Lung (tissue), 10 donors: Measurements from ENCODE around the gene HSF2BP. TPM values are rescaled to one million over a fixed set of nuclear protein-coding genes. Genes with fewer than 3 reads are reported as not detected.
A peak's percentile ranks its signal among the peaks of the same experiment; 100 is the strongest.
"Not testable (repeated sequence)": the region's sequence is repeated elsewhere in the genome, so short reads cannot be mapped to it uniquely, and the experiment has no call there.

ENCODE experiments used
- ATAC-seq: fragments of 200-7000 bp; cut with Tn5 transposase; one replicate; pipeline ENCODE4 v1.9.1; 2020; ENCODE audit warnings: moderate number of reproducible peaks; ENCODE audit not compliant: insufficient read depth, low FRiP score
- DNase-seq, 3 donors: peaks; one replicate each; pipeline ENCODE4 v3.0.0-alpha.2; 2013 to 2017
- H3K27ac ChIP-seq, 2 donors: one replicate each; pipeline ENCODE4 v1.5.1; 2013; ENCODE audit warnings: mild to moderate bottlenecking in 2 of 2, moderate library complexity in 2 of 2, control low read depth in 1 of 2, inconsistent platforms in 1 of 2, low read depth in 1 of 2, low read length in 1 of 2
- H3K27me3 ChIP-seq, 3 donors: one replicate each; pipeline ENCODE4 v1.5.1; 2013; ENCODE audit warnings: low read length in 2 of 3; ENCODE audit not compliant: control insufficient read depth in 3 of 3, insufficient read depth in 3 of 3
- H3K36me3 ChIP-seq, 4 donors: one replicate each; pipeline ENCODE4 v1.5.1; 2013; ENCODE audit warnings: low read length in 4 of 4, mild to moderate bottlenecking in 1 of 4, moderate library complexity in 1 of 4; ENCODE audit not compliant: control insufficient read depth in 4 of 4, insufficient read depth in 4 of 4
- H3K4me1 ChIP-seq, 5 donors: one replicate each; pipeline ENCODE4 v1.5.1; 2013; ENCODE audit warnings: low read length in 5 of 5, mild to moderate bottlenecking in 2 of 5, moderate library complexity in 1 of 5; ENCODE audit not compliant: control insufficient read depth in 5 of 5, insufficient read depth in 5 of 5
- H3K4me3 ChIP-seq: one replicate; pipeline ENCODE4 v1.5.1; 2013; ENCODE audit warnings: mild to moderate bottlenecking, control low read depth, moderate library complexity
- H3K9ac ChIP-seq, 2 donors: one replicate each; pipeline ENCODE4 v1.5.1; 2013; ENCODE audit warnings: low read length in 2 of 2, control low read depth in 1 of 2; ENCODE audit not compliant: insufficient read depth in 1 of 2
- H3K9me3 ChIP-seq, 4 donors: one replicate each; pipeline ENCODE4 v1.5.1; 2013; ENCODE audit warnings: low read length in 3 of 4, mild to moderate bottlenecking in 1 of 4, moderate library complexity in 1 of 4; ENCODE audit not compliant: control insufficient read depth in 4 of 4, insufficient read depth in 3 of 4
- WGBS, 2 donors: extraction: QIAGEN DNeasy Blood & Tissue Kit; methylation state at CpG; one replicate each; pipeline ENCODE4 v1.1.7; 2013; 5-methylcytosine and 5-hydroxymethylcytosine counted together
- polyA plus RNA-seq, 2 donors: library from polyadenylated mRNA; stranded (reverse); fragments of 200-250 nt; gene quantifications; one replicate each; pipeline ENCODE4 v1.2.1, GENCODE V29; 2013
- total RNA-seq, 2 donors: library from RNA; depleted of rRNA in 1 of 2; stranded (reverse); fragments of >200 nt in 1 of 2; gene quantifications; one replicate each; pipeline ENCODE4 v1.2.1, GENCODE V29; 2014 to 2021
- donor health status: Bipolar disorder and iron deficiency.
- donor health status: healthy.
- donor health status: DM: yes; HTN: yes; CAD: no.

HSF2BP gene
- total and polyA plus RNA-seq, 4 donors, result 0.46 to 0.71 (median 0.57) TPM

DNA sequence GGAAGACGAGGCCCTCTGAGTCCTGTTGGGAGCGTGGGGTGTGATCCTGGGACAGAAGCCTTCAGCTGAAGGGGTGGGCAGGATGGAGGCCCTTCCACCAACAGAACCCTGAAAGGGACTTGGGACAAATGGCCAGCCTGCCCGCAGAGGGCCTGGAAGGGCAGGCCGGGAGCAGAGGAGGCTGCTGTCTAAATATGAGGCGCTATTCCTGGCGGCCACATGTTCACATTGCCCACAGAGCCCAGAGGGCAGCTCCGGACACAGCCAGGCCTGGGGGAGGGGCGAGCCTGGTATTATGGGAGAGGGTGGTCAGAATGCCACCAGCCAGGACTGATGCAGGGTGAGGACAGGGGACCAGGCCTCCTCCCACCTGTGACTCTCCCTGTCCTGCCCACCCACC, 160.4 kb downstream of the HSF2BP start:
- H3K9me3 ChIP-seq, ATAC-seq, H3K4me3 ChIP-seq, H3K36me3 ChIP-seq, DNase-seq, H3K27ac ChIP-seq, H3K27me3 ChIP-seq, H3K4me1 ChIP-seq, H3K9ac ChIP-seq: not testable (repeated sequence)
- 67 to 91% methylated on average over 1 to 2 of the region's 8 CpGs for WGBS, 2 donors

DNA sequence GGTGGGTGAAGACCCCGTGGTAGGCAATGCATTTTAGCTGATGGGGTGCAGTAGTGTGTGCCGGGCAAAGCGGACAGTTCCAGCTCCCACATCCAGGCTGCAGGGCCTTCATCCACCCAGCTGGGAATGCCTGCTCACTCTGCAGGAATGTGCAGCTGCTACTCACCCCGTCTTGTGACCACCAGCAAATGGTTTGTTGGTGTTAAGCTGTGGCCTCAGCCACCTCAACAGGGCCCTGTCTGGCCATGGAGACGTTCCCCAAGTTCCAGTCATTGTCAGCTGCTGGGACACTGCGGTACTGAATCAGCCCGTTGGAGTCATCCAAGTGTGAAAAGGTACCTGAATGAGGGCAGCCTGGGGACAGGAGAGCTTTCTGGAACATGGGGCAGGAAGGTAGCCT, 161.2 kb downstream of the HSF2BP start:
- DNase-seq, H3K9me3 ChIP-seq, H3K36me3 ChIP-seq, H3K4me1 ChIP-seq, H3K9ac ChIP-seq, H3K4me3 ChIP-seq, ATAC-seq, H3K27me3 ChIP-seq, H3K27ac ChIP-seq: not testable (repeated sequence)
- no CpG with 5 or more reads among the region's 7 CpGs for WGBS, 2 donors

DNA sequence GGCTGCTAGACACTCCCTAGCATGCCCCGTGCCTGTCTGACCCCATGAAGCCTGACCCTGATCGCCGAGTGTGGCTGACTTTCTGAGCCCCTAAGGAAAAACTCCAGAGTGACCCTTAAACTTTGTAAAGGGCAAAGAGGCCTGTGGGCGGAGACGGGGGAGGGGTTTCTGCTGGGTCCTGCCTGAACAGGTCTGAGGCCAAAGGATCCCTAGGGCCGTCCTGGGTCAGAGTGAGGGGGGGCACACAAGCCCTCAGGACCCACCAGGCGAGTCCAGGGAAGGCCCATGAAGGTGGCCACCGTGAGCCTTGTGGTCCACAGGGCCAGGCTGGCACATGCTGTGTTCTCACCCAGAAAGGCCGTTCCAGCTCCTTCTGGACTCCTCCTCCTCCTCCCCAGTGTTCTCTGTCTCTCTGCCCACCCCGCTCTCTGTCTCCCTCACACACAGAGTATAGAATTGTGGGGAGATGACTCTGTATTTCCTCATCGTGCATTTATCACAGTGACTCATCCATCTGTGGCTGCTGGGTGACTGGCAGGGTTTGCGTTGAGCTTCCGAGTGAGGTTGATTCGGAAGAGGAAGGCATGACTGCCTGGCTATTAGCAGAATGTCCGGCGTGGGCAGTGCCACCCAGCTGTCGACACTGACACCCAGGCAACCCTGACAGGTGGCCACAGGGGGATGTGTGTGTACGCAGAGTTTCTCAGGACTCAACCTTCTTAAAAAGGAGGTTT, 164.8 kb downstream of the HSF2BP start:
- peak; percentile 34 for ATAC-seq
- H3K36me3 ChIP-seq, H3K27ac ChIP-seq, H3K4me3 ChIP-seq, DNase-seq, H3K27me3 ChIP-seq, H3K4me1 ChIP-seq, H3K9me3 ChIP-seq, H3K9ac ChIP-seq: not testable (repeated sequence)
- WGBS, 2 donors, result 20 to 66% methylated on average over 1 to 5 of the region's 18 CpGs

DNA sequence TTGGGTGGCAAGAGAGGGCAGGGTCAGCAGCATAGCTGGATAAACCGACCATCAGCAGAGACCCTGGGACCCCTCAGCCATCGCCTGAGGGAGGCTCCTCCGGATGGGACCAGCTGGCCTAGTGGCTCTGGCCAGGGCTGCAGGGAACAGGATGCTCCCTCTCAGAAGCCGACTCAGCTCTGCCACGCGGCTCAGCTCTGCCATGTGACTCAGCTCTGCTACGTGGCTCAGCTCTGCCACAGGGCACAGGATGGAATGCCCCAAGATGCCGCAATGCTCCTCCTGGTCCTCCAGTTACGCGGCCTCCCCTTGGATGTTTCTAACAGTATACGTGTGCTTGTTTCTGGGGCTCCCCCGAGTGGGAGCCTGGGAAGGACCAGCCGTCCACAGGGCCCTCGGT, 165.8 kb downstream of the HSF2BP start:
- H3K4me1 ChIP-seq, DNase-seq, H3K9ac ChIP-seq, H3K27ac ChIP-seq, H3K9me3 ChIP-seq, ATAC-seq, H3K4me3 ChIP-seq, H3K27me3 ChIP-seq, H3K36me3 ChIP-seq: not testable (repeated sequence)
- 91% methylated on average over 4 of the region's 14 CpGs; no CpG with 5 or more reads in 1 of the 2 donors for WGBS, 2 donors

DNA sequence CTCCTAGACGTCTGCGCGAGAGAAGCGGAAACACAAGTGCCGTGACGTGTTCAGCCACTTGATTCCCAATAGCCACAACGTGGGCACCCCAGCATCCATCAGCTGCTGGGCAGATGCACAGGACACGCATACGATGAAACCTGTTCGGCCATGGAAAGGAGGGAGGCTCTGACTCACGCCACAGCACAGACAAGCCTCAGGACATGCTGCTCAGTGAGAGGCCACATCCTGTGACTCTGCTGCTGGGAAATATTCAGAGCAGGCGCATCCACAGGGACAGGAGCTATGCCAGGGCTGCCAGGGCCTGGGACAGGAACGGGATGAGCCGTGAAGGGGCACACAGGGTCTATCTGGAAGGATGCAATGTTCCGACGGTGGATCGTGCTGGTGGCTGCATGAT, 171.1 kb downstream of the HSF2BP start:
- H3K9ac ChIP-seq, ATAC-seq, H3K36me3 ChIP-seq, H3K4me3 ChIP-seq, DNase-seq, H3K27me3 ChIP-seq, H3K27ac ChIP-seq, H3K4me1 ChIP-seq, H3K9me3 ChIP-seq: not testable (repeated sequence)
- no CpG with 5 or more reads among the region's 17 CpGs for WGBS, 2 donors

DNA sequence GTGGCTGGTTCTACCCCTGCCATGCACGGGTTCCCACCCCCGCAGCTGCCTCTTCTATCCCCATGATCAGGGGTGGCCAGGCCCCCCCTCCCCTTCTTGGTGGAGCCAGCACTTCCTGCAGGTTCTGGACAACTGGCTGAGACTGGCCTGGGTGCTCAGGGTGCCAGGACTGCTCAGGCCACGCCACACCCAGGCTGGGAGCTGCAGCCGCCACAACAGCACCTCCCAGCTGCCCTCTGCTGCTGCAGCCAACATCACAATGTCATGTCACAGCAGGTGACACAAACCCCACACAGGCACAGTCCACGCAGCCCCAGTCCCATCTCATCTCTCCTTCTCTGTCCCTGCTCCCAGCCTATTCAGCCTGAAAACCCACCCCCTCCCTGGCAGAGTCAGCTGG, 173.2 kb downstream of the HSF2BP start:
- H3K27ac ChIP-seq, DNase-seq, H3K27me3 ChIP-seq, H3K9ac ChIP-seq, H3K4me1 ChIP-seq, H3K9me3 ChIP-seq, H3K36me3 ChIP-seq, ATAC-seq, H3K4me3 ChIP-seq: not testable (repeated sequence)
- no CpG with 5 or more reads among the region's 5 CpGs for WGBS, 2 donors

DNA sequence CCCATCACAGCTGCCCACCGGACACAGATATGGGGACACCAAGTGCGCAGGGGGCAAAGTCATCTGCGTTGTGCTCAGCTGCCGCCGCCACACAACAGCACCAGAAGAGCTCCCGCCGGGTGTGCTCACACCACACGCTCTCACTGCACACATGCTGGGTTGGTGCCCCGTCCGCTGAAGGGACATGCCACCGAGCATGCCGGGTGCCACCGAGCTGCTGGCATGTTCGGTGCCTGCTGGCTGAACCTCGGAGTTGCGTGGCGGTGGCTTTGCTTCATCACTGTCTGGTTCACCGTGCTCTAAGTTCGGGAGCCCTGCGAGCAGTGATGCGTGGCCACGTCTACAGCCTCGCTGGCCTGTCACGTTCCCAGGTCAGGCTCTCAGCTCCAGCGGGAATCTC, 174.3 kb downstream of the HSF2BP start:
- WGBS, 2 donors, result no CpG with 5 or more reads among the region's 25 CpGs
- ATAC-seq, result not testable (repeated sequence)

DNA sequence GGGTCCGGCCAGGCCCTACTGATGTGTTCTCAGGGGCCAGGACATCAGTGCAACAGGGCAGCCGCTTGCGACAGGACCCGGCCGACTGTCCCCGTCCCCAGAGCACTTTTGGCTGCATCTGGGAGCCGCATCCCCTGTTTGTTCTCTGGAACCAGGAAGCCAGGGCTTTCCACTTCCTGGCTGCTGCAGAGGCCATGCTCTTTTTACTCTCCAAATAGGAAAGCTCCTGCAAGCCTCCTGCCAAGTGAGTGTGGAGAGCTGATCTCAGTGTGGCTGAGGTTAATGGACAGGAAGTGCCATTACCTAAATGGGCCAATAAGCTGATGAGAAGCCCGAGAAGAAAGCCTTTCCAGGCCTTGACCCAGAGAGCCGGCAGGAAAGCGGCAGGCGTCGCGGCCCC, 180.1 kb downstream of the HSF2BP start:
- ATAC-seq, result not testable (repeated sequence)
- WGBS, 2 donors, result no CpG with 5 or more reads among the region's 13 CpGs

More for the DNA sequence above, 174.3 kb downstream of the HSF2BP start:
- H3K36me3 ChIP-seq, H3K9ac ChIP-seq, H3K4me1 ChIP-seq, H3K4me3 ChIP-seq, H3K27ac ChIP-seq, DNase-seq, H3K27me3 ChIP-seq, H3K9me3 ChIP-seq: not testable (repeated sequence)

More for the DNA sequence above, 180.1 kb downstream of the HSF2BP start:
- H3K4me3 ChIP-seq, H3K9me3 ChIP-seq, DNase-seq, H3K36me3 ChIP-seq, H3K27me3 ChIP-seq, H3K4me1 ChIP-seq, H3K9ac ChIP-seq, H3K27ac ChIP-seq: not testable (repeated sequence)
